Epithelial cell of esophagus (primary cell): ENCODE results near the gene TBX18.

Source experiments
- DNase-seq: peaks from one replicate; pipeline ENCODE4 v3.0.0; 2010; ENCODE audit warnings: low read depth
- H3K4me3 ChIP-seq: 2 replicates; pipeline ENCODE4 v1.5.1; 2011; ENCODE audit warnings: mild to moderate bottlenecking, low read length, control low read depth
- CTCF ChIP-seq: IDR thresholded peaks from 2 replicates; pipeline ENCODE4 v1.5.1; 2011; ENCODE audit warnings: low read depth, mild to moderate bottlenecking, low read length, control low read depth, inconsistent platforms; ENCODE audit not compliant: insufficient read depth; ENCODE audit errors: missing control alignments

TBX18 gene

GRCh38 chr6:84774157-84774984 is 10.0 kb upstream of the TBX18 start:
- DNase-seq = peak; percentile 62
- peak overlapping the region; percentile 28 for H3K4me3 ChIP-seq
- TF ChIP-seq CTCF = peak; percentile 48

DNA sequence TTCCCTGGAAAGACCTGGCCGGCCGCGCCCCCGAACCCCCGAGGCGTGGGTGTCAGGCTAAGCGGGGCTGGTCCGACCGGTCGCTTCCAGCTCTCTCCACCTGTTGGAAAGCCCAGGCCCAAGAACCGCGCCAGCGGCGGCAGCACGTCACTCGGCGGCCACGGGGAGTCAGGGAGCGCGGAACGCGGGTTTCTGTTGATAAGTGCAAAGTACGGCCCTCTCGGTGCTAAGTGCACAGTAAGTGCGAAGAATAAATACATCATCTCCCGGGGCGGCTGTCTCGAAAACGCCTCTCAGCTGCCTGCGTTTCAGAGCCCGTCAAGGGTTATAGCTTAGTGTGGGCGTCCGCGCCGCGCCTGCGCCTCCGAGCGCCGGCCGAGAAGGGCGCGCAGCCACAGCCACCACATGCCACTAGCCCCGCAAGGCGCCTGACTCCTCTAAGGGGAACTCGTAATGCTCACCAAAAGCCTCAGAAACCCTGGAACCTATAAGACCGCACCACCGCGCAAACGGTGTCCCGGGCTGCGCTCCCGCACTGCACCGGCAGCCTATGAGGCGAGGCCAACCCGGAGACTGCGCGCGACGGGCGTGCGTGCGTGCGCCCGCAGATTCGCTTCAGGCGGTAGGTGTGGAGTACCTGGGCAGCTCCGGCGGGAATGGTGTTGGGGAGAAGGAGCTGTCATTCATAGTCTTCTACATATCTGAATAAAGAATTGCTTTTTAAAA is 9.2 kb upstream of the TBX18 start:
- DNase-seq = peak; percentile 56
- TF ChIP-seq CTCF = no peak
- peak overlapping the region; percentile 26 for H3K4me3 ChIP-seq

DNA sequence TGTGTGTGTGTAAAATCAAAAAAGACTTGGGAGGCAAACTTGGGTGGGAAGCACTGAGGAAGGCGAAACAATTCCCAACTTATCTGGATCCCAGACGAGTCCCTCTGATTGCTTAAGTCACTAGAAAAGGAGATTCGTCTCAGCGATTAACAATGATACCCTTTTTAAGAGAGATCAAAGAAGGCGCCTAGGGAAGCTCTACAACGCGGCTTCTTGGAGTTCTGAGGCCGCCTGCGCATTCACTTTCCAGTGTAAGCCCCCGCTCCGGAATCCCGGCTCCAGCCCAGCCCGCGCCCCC is 8.7 kb upstream of the TBX18 start:
- TF ChIP-seq CTCF = no peak
- DNase-seq = no peak

DNA sequence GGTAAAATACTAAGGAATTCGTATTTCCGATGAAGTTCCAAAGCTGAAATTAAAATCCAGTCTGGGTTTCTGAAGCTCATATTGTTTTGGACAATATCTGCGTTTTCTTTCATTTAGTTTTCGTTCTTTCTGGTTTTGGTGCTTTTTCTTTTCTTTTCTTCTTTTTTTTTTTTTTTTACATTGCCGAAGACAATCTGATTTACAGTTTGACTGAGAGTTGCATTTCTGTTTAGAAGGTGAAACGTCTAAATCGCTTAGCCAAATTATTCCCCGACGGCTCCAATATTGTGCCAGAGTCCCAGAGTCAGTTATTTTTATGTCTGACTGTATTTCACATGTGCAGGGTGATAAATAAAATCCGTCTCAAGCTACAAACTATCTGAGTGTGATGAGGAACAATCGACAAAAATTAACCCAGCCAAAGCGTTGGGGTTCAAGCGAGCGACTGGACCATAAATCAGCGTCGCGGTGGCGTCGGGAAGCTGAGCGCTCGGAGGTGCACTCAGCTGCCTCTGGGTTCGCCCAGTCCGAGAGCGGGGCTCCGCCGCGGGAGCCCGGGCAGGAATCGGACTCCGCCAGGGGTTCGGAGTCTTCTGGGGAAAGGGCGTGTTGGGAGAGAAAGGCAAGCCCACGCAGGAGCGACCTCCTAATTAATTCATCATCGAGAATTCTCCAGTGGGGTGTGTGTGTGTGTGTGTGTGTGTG is 8.2 kb upstream of the TBX18 start:
- DNase-seq = no peak
- no peak overlapping the region for H3K4me3 ChIP-seq
- TF ChIP-seq CTCF = no peak

More for the DNA sequence above, 8.7 kb upstream of the TBX18 start:
- H3K4me3 ChIP-seq = no peak overlapping the region

- no peak for DNase-seq
- no peak for TF ChIP-seq CTCF
- H3K4me3 ChIP-seq = no peak overlapping the region
These were observed 7.5 kb upstream of the TBX18 start for GRCh38 chr6:84771756-84772356.

DNA sequence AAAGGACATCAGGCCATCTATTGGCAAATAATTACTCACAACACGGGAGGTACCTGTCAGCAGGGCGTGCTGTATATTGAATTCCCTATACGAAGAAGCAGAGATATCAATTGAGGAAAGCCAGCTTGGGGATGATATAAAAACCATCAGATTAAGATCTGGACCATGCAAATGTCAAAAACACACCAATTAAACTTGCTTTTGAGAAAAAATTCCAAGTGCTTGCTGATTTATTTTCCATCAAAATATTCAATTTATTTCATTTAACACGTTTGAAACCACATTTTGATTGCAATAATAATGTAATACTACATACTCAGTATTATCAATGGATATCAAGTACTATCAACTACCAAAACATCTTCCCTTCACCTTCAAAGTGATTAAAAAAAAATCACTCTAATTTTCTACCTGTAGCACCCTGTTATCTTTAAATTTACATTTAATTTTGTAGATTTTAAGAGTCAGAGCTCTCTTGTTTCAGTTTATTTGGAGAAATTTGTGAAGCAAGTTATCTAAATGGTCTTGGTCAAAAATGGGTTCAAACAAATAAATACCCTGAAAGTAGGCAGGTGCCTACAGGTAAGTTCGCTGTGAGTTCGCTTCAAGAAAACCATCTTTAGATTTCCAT is 6.8 kb upstream of the TBX18 start:
- H3K4me3 ChIP-seq = no peak overlapping the region
- no peak for DNase-seq
- TF ChIP-seq CTCF = no peak
